OCI-LY1 (cell line): Measurements from ENCODE around the gene IL36RN.

Experiments
- H2AFZ ChIP-seq: fragments of 200-600 bp; sonication (generic), shearing (Covaris generic); 2 replicates; pipeline ENCODE4 v1.6.0; 2014; ENCODE audit warnings: antibody characterized with exemption, mild to moderate bottlenecking, low read length
- H3F3A ChIP-seq: fragments of 200-600 bp; sonication (generic), shearing (Covaris generic); 2 replicates; pipeline ENCODE4 v1.6.0; 2014; ENCODE audit warnings: mild to moderate bottlenecking, antibody characterized with exemption, low read length, moderate library complexity; ENCODE audit not compliant: insufficient read depth
- H3K27ac ChIP-seq: fragments of 200-600 bp; sonication (generic); 2 replicates; pipeline ENCODE4 v1.5.1; 2014; ENCODE audit warnings: low read length, mixed run types, mild to moderate bottlenecking, low read depth; ENCODE audit not compliant: poor library complexity, severe bottlenecking
- H3K27me3 ChIP-seq: fragments of 200-600 bp; sonication (generic); 2 replicates; pipeline ENCODE4 v1.6.0; 2014; ENCODE audit warnings: antibody characterized with exemption, mild to moderate bottlenecking, low read length, moderate library complexity; ENCODE audit not compliant: insufficient read depth
- H3K36me3 ChIP-seq: fragments of 200-600 bp; sonication (generic); 2 replicates; pipeline ENCODE4 v1.6.1; 2014; ENCODE audit warnings: mild to moderate bottlenecking, antibody characterized with exemption, low read length, moderate library complexity, mixed read lengths; ENCODE audit not compliant: insufficient read depth
- H3K4me1 ChIP-seq: fragments of 200-600 bp; sonication (generic); 2 replicates; pipeline ENCODE4 v1.5.1; 2014; ENCODE audit warnings: mild to moderate bottlenecking, low read length, moderate library complexity; ENCODE audit not compliant: insufficient read depth, severe bottlenecking
- H3K4me2 ChIP-seq: fragments of 200-600 bp; sonication (generic), shearing (Covaris generic); 2 replicates; pipeline ENCODE4 v1.6.1; 2014; ENCODE audit warnings: low read length
- H3K4me3 ChIP-seq: fragments of 200-600 bp; sonication (generic); 2 replicates; pipeline ENCODE4 v1.5.1; 2014; ENCODE audit warnings: low read length, low read depth, mild to moderate bottlenecking, mixed read lengths; ENCODE audit not compliant: poor library complexity, severe bottlenecking
- H3K79me2 ChIP-seq: fragments of 200-600 bp; shearing (Covaris generic); 2 replicates; pipeline ENCODE4 v1.6.1; 2016; ENCODE audit warnings: mixed run types, low read length, mixed read lengths; ENCODE audit not compliant: insufficient read depth
- H3K9ac ChIP-seq: fragments of 200-600 bp; sonication (generic), shearing (Covaris generic); 2 replicates; pipeline ENCODE4 v1.6.1; 2014; ENCODE audit warnings: mild to moderate bottlenecking, low read length, mixed read lengths
- H3K9me2 ChIP-seq: fragments of 200-600 bp; sonication (generic), shearing (Covaris generic); 2 replicates; pipeline ENCODE4 v1.6.1; 2014; ENCODE audit warnings: low read depth, mild to moderate bottlenecking, low read length, mixed read lengths
- H3K9me3 ChIP-seq: fragments of 200-600 bp; shearing (Covaris generic); 2 replicates; pipeline ENCODE4 v1.6.1; 2014; ENCODE audit warnings: low read length, mixed read lengths
- H4K20me1 ChIP-seq: fragments of 200-600 bp; sonication (generic), shearing (Covaris generic); 2 replicates; pipeline ENCODE4 v1.6.0; 2016; ENCODE audit warnings: mild to moderate bottlenecking, low read length; ENCODE audit not compliant: insufficient read depth
- CTCF ChIP-seq: fragments of 200-600 bp; sonication (generic), shearing (Covaris generic); IDR thresholded peaks from 2 replicates; pipeline ENCODE4 v1.5.1; 2017; ENCODE audit warnings: mild to moderate bottlenecking, antibody characterized with exemption, low read length, moderate library complexity, mixed read lengths
- EZH2 ChIP-seq: fragments of 200-600 bp; sonication (generic), shearing (Covaris generic); IDR thresholded peaks from 2 replicates; pipeline ENCODE4 v1.8.0; 2017; ENCODE audit warnings: borderline replicate concordance, mixed run types, mild to moderate bottlenecking, antibody characterized with exemption, low read length, moderate library complexity, mixed read lengths

Gene IL36RN

GRCh38 chr2:113070606-113070975, 11.6 kb downstream of the IL36RN start:
- no peak overlapping the region for H3K9ac ChIP-seq
- H3K27ac ChIP-seq = no peak overlapping the region

DNA sequence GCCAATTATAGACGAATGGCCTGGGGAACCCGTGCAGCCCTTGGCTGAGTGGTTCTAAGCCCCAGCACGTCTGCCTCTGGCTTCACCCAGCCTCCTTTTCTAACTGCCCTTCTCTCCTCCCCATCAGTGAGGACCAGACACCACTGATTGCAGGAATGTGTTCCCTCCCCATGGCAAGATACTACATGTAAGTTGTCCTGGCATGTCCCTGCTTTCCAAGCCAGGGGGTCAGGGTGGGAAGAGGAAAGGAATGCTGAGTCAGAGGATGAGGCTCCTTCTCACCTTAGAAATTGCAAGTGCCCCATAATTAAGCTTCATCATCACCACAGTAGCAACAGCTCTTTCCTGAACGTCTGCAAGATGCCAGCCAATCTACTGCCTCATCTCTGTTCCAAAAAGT, 13.6 kb downstream of the IL36RN start:
- no peak overlapping the region for H2AFZ ChIP-seq
- no peak overlapping the region for H3K27ac ChIP-seq
- no peaks in the 10 kb centered on the region for H3K79me2 ChIP-seq
- H3K4me1 ChIP-seq = no peaks in the 10 kb centered on the region
- TF ChIP-seq EZH2 = no peak
- no peak for TF ChIP-seq CTCF
- no peak overlapping the region for H3K4me2 ChIP-seq
- no peak overlapping the region for H3K4me3 ChIP-seq
- H3K9ac ChIP-seq = no peak overlapping the region
- no peaks in the 10 kb centered on the region; the same call in 1 of the 2 replicates for H3K27me3 ChIP-seq
- H3K9me3 ChIP-seq = no peaks in the 10 kb centered on the region
- H3K9me2 ChIP-seq = no peaks in the 10 kb centered on the region
- no peaks in the 10 kb centered on the region for H3F3A ChIP-seq
- H4K20me1 ChIP-seq = no peaks in the 10 kb centered on the region
- H3K36me3 ChIP-seq = no peaks in the 10 kb centered on the region

More at GRCh38 chr2:113070606-113070975, 11.6 kb downstream of the IL36RN start:
- Histone ChIP-seq H3K4me1 (no peaks in the 10 kb centered on the region), H3K4me3 (no peak overlapping the region), H3F3A (no peaks in the 10 kb centered on the region), H3K9me2 (no peaks in the 10 kb centered on the region), H2AFZ (no peak overlapping the region), H4K20me1 (no peaks in the 10 kb centered on the region), H3K27me3 (no peaks in the 10 kb centered on the region; the same call in 1 of the 2 replicates), H3K36me3 (no peaks in the 10 kb centered on the region), H3K4me2 (no peak overlapping the region), H3K9me3 (no peaks in the 10 kb centered on the region), H3K79me2 (no peaks in the 10 kb centered on the region)
- TF ChIP-seq CTCF (no peak), EZH2 (no peak)

DNA sequence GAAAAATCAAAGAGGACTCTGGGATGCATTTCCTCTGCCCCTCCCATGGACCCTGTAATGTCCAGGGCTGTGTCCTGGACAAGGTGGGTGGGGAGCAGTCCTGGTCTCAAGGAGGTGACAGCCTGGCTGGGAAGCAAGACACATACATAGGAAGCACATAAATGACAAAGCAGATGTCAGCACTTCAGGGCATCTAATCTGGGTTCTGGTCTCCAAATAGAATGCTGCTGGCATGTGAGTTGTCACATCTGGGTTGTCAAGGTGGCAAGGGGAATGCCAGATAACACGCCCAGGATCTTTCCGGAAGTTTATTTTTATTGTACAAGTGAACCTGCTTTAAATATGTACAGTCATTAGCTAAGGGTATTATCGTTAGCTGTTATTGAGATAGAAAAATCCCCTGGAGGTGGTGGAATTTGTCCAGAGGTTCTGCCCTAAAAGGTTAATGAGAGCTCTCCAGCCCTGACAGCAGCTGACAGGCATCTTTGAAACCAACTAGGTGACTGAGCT, 14.4 kb downstream of the IL36RN start:
- Histone ChIP-seq H3K27ac (no peak overlapping the region), H3K4me1 (no peaks in the 10 kb centered on the region), H3K9me3 (no peaks in the 10 kb centered on the region), H3K4me3 (no peak overlapping the region), H3K27me3 (no peaks in the 10 kb centered on the region; the same call in 1 of the 2 replicates), H3K9me2 (no peaks in the 10 kb centered on the region), H3F3A (no peaks in the 10 kb centered on the region), H3K79me2 (no peaks in the 10 kb centered on the region), H3K36me3 (no peaks in the 10 kb centered on the region), H3K9ac (no peak overlapping the region), H3K4me2 (no peak overlapping the region), H2AFZ (no peak overlapping the region), H4K20me1 (no peaks in the 10 kb centered on the region)
- TF ChIP-seq EZH2 (no peak), CTCF (no peak)
